Stimulated activated CD4-positive, alpha-beta T cell treated with anti-CD3 and anti-CD28 coated beads, Interleukin-2, amount 100 ng/mL, for 24 hours (primary cell): ENCODE results near the gene BTN2A1.
A peak's percentile ranks its signal among the peaks of the same experiment; 100 is the strongest.
"Not testable (repeated sequence)": the region's sequence is repeated elsewhere in the genome, so short reads cannot be mapped to it uniquely, and the experiment has no call there.

Source experiments
- DNase-seq, 2 donors: peaks; one replicate each; pipeline ENCODE4 v3.0.0-alpha.2; 2020

BTN2A1 gene

GRCh38 chr6:26497610-26498009, 39.9 kb downstream of the BTN2A1 start:
- no peak for DNase-seq

DNA sequence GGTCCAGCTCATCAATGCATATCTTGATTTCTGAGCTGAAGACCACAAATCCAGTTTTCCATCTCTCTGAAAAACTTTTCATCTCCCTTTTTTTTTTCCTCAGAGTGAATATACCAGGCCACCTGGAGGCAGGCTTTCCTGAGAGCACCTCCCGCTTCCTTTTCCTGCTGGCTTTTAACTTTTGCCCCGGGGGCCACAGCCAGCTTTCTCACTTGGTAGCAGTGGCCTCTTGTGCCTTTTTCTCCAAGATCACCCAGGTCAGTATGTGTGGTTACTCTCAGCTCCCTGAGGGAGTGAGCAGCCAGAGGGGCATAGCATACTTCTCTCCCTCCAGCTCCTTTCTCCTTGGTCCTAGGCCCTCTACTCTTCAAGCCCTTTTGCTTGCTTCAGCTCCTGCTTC, 42.3 kb downstream of the BTN2A1 start, which contains the start of gene BTN1A1:
Gene BTN1A1, plus strand, starts transcription at position 202 of the 400 bp plus-strand sequence. CDS start 984 bp downstream, outside the sequence.
- no peak for DNase-seq

DNA sequence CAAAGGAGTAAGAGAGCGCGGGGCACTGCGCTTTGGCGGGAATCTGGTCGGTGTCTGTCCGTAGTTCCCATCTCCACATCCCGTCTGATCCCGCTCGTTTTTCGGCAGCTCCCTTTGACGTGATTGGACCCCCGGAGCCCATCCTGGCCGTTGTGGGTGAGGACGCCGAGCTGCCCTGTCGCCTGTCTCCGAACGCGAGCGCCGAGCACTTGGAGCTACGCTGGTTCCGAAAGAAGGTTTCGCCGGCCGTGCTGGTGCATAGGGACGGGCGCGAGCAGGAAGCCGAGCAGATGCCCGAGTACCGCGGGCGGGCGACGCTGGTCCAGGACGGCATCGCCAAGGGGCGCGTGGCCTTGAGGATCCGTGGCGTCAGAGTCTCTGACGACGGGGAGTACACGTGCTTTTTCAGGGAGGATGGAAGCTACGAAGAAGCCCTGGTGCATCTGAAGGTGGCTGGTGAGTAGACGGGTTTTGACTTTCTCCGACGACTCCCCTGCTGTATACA, 43.8 kb downstream of the BTN2A1 start:
- peak; percentile 26 to 52 for DNase-seq

DNA sequence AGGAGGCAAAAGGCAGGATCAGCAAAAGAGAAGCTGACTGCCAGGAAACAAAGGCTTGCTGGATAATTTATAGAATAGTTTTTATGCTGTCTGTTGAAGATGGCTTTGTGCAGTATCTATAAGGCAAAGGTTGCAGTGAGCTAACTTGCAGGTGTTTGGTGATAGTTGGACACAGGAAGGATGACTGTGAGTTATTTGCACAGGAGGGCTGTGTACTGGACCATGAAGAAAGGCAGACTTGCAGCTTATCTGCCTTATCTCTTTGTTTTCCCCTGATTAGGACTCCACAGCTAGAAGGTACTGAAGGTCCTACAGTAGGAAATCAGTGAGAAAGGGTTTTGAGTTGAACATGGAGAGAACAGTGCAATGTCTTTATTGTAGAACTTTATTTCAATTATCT, 44.4 kb downstream of the BTN2A1 start:
- no peak for DNase-seq

- no peak for DNase-seq
These were observed 44.9 kb downstream of the BTN2A1 start for GRCh38 chr6:26502626-26503025.

DNA sequence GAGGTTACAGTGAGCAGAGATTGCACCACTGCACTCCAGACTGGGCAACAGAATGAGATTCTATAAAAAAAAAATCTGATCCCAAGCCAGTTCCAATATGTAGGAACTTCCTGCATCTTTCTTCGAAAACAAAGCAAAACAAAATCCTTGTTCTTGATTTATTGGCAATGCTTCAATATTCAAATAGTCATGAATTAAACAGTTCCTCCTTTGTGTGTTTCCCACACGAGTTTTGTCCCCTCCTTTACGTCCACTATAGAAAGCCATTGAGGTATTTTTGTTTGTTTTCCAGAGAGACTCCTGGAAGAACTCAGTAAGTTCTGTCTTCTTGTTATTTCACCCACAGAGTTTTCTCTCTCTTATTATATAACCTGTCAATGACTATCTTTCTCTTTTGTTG, 49.9 kb downstream of the BTN2A1 start:
- no peak for DNase-seq

GRCh38 chr6:26511033-26511432, 53.3 kb downstream of the BTN2A1 start:
- not testable (repeated sequence) for DNase-seq

GRCh38 chr6:26514984-26515383, 57.2 kb downstream of the BTN2A1 start:
- no peak for DNase-seq

GRCh38 chr6:26516481-26517427, 59.0 kb downstream of the BTN2A1 start:
- no peak for DNase-seq
